Testis (tissue), 3 donors: ENCODE measurements around the gene HECW1. TPM values are rescaled to one million over a fixed set of nuclear protein-coding genes. Genes with fewer than 3 reads are reported as not detected.

Experiments used
- DNase-seq: peaks from one replicate; pipeline ENCODE4 v3.0.0-alpha.2; 2019
- H3K27ac ChIP-seq, 2 donors: fragments of 200-600 bp; sonication (generic); one replicate each; pipeline ENCODE4 v1.5.1; 2019
- H3K27me3 ChIP-seq: fragments of 200-600 bp; sonication (generic); one replicate; pipeline ENCODE4 v1.5.1; 2019
- H3K36me3 ChIP-seq: fragments of 200-600 bp; sonication (generic); one replicate; pipeline ENCODE4 v1.5.1; 2017; ENCODE audit warnings: low read depth; ENCODE audit errors: missing control alignments
- H3K4me1 ChIP-seq: fragments of 200-600 bp; sonication (generic); one replicate; pipeline ENCODE4 v1.5.1; 2019
- H3K4me3 ChIP-seq, 2 donors: fragments of 200-600 bp; sonication (generic); one replicate each; pipeline ENCODE4 v1.5.1; 2017 to 2019
- H3K9me3 ChIP-seq: fragments of 200-600 bp; sonication (generic); one replicate; pipeline ENCODE4 v1.5.1; 2017
- CTCF ChIP-seq, 3 experiments: fragments of 450-650 bp in 2 of 3; fragments of 200-600 bp in 1 of 3; sonication (generic) in 1 of 3; IDR thresholded peaks; one replicate each; pipeline ENCODE4 v1.5.1; 2016 to 2019; ENCODE audit warnings: antibody characterized with exemption in 3 of 3, mild to moderate bottlenecking in 2 of 3, moderate library complexity in 1 of 3
- POLR2A ChIP-seq: fragments of 450-650 bp; IDR thresholded peaks from one replicate; pipeline ENCODE4 v1.6.1; 2017; ENCODE audit warnings: antibody characterized with exemption, mild to moderate bottlenecking, moderate library complexity
- WGBS, 2 donors: methylation state at CpG; one replicate each; pipeline ENCODE4 v1.1.5; 2018; 5-methylcytosine and 5-hydroxymethylcytosine counted together
- intact Hi-C: fragments of 100-400 bp; cut with DNase I; formaldehyde crosslinking; loops from one replicate; pipeline ENCODE4 v1.15.1; 2023; ENCODE audit warnings: low total_unique reads
- polyA plus RNA-seq: library from polyadenylated mRNA; stranded (reverse); fragments of 350-450 nt; fragmentation: Illumina TruSeq; extraction: RNeasy Lipid Tissue Mini Kit (QIAGEN cat#74804); gene quantifications from one replicate; pipeline ENCODE4 v1.2.3, GENCODE V29; 2014; ENCODE audit warnings: low read depth, low replicate concordance; ENCODE audit not compliant: insufficient read depth
- total RNA-seq, 2 donors: library from RNA; depleted of rRNA; stranded (reverse); fragments of >200 nt; gene quantifications; one replicate each; pipeline ENCODE4 v1.2.3, GENCODE V29; 2016

HECW1 gene
- total and polyA plus RNA-seq, 3 donors from 2014 or later: 3.2 to 14.5 (median 5.0) TPM

GRCh38 chr7:43099750-43100149 lies 12.7 kb upstream of the HECW1 start:
- no peak for TF ChIP-seq POLR2A
- no peak for TF ChIP-seq CTCF (IDR thresholded peaks at IDR 0.05)
- DNase-seq: no peak
- H3K27ac ChIP-seq: no peak overlapping the region
- 61 to 65% methylated on average over 6 of the region's 6 CpGs for WGBS, 2 donors
- no peaks in the 10 kb centered on the region for H3K9me3 ChIP-seq
- no peaks in the 10 kb centered on the region for H3K27me3 ChIP-seq
- intact Hi-C loops: no loop called here
- no peak overlapping the region for H3K4me3 ChIP-seq
- H3K4me1 ChIP-seq: no peaks in the 10 kb centered on the region
- no peaks in the 10 kb centered on the region for H3K36me3 ChIP-seq

DNA sequence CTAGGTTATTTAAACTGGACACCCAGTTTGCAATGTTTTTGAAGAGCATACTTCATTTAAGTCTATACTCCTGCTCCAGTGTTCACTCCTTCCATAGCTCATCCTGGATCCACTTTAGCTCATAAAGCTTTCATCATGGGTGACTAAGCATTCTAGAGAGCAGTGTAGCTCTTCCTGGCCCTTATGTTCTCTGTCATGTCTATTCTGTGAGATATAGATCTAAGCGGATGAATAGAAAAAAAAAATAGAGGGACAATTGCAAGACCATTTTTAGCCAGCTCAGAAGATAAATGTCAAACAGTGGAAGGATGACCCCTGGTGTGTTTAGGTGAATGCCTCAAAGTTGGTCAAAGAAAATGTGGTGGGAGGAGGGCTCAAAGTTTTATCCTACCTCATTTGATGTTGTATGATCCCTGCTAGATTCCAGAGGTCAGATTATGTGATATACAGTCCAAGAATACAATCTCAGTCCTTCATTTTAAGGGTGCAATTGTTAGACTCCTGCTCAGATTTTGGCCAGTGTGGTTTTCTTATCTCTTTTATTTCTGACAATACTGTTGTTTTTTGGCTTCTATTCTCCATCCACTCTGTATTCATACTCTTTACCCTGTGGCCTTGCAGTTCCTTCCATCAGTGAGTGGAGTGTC lies 7.5 kb upstream of the HECW1 start:
- no peak for TF ChIP-seq POLR2A
- no peak for TF ChIP-seq CTCF (IDR thresholded peaks at IDR 0.05)
- H3K27me3 ChIP-seq: no peaks in the 10 kb centered on the region
- H3K27ac ChIP-seq: no peak overlapping the region
- H3K9me3 ChIP-seq: no peaks in the 10 kb centered on the region
- 85 to 88% methylated on average over 1 of the region's 1 CpG for WGBS, 2 donors
- H3K4me1 ChIP-seq: no peaks in the 10 kb centered on the region
- H3K4me3 ChIP-seq: no peak overlapping the region
- intact Hi-C loops: no loop called here
- H3K36me3 ChIP-seq: no peaks in the 10 kb centered on the region
- DNase-seq: no peak

GRCh38 chr7:43105521-43106120 lies 6.8 kb upstream of the HECW1 start:
- intact Hi-C loops: no loop called here

DNA sequence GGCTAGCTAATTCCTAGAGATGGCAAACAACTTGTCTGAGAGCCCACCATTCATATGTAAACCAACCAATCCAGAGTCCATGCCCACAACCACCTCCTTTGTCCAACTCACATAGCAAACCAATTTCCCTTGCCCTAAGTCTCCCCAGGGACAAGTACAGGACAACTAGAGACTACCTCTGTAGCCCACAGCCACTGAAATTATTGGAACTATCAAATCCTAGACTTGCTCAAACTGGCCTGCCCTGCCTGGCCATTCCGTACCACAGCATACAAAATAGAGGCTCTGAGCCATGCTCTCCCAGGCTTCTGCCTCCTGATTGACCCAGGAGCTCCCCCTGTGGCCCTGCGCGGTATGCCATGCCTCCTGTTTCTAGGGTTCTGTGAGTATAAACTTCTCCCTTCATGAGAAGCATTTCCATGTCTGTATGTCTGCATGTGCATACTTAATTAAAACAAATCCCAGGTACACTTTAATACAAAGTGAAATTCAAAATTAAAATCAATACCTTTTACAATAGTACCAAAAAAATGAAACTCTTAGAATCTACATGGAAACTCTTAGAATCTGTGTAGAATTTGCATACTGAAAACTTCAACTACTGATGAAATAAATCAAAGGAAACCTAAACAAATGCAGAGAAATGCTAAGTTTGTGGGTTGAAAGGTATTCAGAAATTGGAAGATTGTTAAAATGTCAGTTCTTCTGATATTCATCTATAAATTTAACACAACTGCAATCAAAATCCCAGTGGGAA lies 4.0 kb upstream of the HECW1 start:
- Histone ChIP-seq H3K27me3 (peaks cover under 1% of the 10 kb centered on the region), H3K9me3 (no peaks in the 10 kb centered on the region), H3K27ac (no peak overlapping the region), H3K36me3 (no peaks in the 10 kb centered on the region), H3K4me1 (peaks cover 9% of the 10 kb centered on the region), H3K4me3 (no peak overlapping the region)
- peak; percentile 87 for DNase-seq
- 27% methylated on average over 3 of the region's 3 CpGs for WGBS, 2 donors
- TF ChIP-seq CTCF (IDR thresholded peaks at IDR 0.05) (peak; percentile 26 to 68 (median 46)), POLR2A (no peak)
- intact Hi-C loops: no loop called here

More at GRCh38 chr7:43105521-43106120, 6.8 kb upstream of the HECW1 start:
- Histone ChIP-seq H3K27me3 (no peaks in the 10 kb centered on the region), H3K9me3 (no peaks in the 10 kb centered on the region), H3K27ac (no peak overlapping the region), H3K36me3 (no peaks in the 10 kb centered on the region), H3K4me3 (no peak overlapping the region), H3K4me1 (no peaks in the 10 kb centered on the region)
- 88 to 100% methylated on average over 3 of the region's 3 CpGs for WGBS, 2 donors
- no peak for DNase-seq
- no peak for TF ChIP-seq CTCF (IDR thresholded peaks at IDR 0.05)
